Nephron progenitor cell (in vitro differentiated cells): ENCODE data around the gene ZSCAN18.

Source experiments
- DNase-seq: peaks from one replicate; pipeline ENCODE4 v3.0.0; 2021
- H3K27ac Mint-ChIP-seq: 2 replicates; pipeline ENCODE4 v1.8.0; 2021; ENCODE audit warnings: mild to moderate bottlenecking, moderate library complexity, mixed read lengths
- H3K27me3 Mint-ChIP-seq: 2 replicates; pipeline ENCODE4 v1.8.0; 2021; ENCODE audit warnings: mild to moderate bottlenecking, low read depth, mixed read lengths; ENCODE audit not compliant: poor library complexity
- H3K36me3 Mint-ChIP-seq: 2 replicates; pipeline ENCODE4 v1.8.0; 2021; ENCODE audit warnings: low read depth, mixed read lengths
- H3K4me1 Mint-ChIP-seq: 2 replicates; pipeline ENCODE4 v1.8.0; 2021; ENCODE audit warnings: mixed read lengths
- H3K4me3 Mint-ChIP-seq: 2 replicates; pipeline ENCODE4 v1.8.0; 2021; ENCODE audit warnings: mild to moderate bottlenecking, moderate library complexity, mixed read lengths
- H3K9me3 Mint-ChIP-seq: 2 replicates; pipeline ENCODE4 v1.8.0; 2021; ENCODE audit warnings: mild to moderate bottlenecking, moderate library complexity, mixed read lengths
- TF ChIP-seq, protein P1 (sequence below): fragments of 200-600 bp; sonication (generic); IDR thresholded peaks from 2 replicates; pipeline ENCODE4 v1.5.0; 2021; ENCODE audit warnings: antibody characterized with exemption

ZSCAN18 gene

DNA sequence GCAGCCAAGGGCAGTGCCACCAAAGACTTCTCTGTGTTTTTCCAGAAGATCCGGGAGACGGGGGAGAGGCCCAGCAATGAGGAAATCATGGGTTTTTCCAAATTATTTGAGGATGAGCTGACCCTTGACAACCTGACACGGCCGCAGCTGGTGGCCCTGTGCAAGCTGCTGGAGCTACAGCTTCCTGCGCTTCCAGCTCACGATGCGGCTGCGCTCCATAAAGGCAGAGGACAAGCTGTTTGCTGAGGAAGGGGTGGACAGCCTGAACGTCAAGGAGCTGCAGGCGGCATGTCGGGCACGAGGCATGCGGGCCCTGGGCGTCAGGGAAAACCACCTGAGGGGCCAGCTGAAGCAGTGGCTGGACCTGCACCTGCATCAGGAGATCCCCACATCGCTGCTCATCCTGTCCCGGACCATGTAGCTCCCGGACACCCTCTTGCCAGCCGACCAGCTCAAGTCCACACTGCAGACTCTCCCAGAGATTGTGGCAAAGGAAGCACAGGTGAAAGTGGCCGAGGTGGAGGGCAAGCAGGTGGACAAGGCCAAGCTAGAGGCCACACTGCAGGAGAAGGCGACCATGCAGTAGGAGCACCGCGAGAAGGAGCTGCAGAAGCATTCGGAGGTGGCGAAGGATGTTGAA, 52.5 kb downstream of the ZSCAN18 start:
- H3K27me3 Mint-ChIP-seq = peaks cover 19% of the 10 kb centered on the region
- no peak overlapping the region for H3K27ac Mint-ChIP-seq
- H3K4me3 Mint-ChIP-seq = no peak overlapping the region
- DNase-seq = no peak
- peaks cover 5% of the 10 kb centered on the region for H3K36me3 Mint-ChIP-seq
- TF ChIP-seq, protein P1, sequence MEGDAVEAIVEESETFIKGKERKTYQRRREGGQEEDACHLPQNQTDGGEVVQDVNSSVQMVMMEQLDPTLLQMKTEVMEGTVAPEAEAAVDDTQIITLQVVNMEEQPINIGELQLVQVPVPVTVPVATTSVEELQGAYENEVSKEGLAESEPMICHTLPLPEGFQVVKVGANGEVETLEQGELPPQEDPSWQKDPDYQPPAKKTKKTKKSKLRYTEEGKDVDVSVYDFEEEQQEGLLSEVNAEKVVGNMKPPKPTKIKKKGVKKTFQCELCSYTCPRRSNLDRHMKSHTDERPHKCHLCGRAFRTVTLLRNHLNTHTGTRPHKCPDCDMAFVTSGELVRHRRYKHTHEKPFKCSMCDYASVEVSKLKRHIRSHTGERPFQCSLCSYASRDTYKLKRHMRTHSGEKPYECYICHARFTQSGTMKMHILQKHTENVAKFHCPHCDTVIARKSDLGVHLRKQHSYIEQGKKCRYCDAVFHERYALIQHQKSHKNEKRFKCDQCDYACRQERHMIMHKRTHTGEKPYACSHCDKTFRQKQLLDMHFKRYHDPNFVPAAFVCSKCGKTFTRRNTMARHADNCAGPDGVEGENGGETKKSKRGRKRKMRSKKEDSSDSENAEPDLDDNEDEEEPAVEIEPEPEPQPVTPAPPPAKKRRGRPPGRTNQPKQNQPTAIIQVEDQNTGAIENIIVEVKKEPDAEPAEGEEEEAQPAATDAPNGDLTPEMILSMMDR = no peak
- H3K9me3 Mint-ChIP-seq = peaks cover 88% of the 10 kb centered on the region
- H3K4me1 Mint-ChIP-seq = no peaks in the 10 kb centered on the region

DNA sequence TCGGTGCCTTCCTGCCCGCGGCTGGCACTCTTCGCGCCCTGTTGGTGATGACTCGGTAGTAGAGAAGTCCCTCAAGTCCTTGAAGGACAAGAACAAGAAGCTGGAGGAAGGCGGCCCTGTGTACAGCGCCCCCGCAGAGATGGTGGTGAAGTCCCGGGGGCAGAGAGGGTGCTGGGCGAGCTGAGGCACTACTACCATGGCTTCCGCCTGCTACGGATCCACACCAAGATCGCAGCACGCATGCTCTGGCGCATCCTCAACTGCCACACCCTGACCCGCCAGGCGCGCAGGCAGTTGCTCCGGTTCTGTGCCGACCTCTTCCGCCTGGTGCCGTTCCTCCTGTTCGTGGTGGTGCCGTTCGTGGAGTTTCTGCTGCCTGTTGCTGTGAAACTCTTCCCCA, 53.1 kb downstream of the ZSCAN18 start:
- Mint-ChIP-seq H3K27ac (no peak overlapping the region), H3K4me3 (no peak overlapping the region)

DNA sequence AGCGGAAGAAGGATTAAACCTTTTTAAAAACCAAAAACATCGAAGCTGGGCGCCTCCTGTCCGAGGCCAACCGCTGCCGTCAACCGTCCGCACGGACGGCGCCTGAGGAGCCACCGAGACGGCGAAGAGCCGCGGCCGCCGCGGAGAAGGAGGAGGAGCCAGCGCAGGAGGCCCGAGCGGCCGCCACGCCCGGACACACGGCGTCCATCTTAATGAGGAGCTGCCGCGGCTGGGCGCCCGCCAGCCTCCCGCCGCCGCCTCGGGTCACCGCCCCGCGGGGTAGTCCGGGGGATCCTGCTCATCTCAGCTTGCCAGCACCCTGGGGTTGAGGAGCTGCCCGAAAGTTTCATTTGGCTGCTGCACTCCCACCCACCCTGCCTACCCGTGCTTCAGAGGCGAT, 53.6 kb downstream of the ZSCAN18 start:
- H3K4me1 Mint-ChIP-seq = no peaks in the 10 kb centered on the region
- peaks cover 5% of the 10 kb centered on the region for H3K36me3 Mint-ChIP-seq
- H3K4me3 Mint-ChIP-seq = no peak overlapping the region
- peaks cover 19% of the 10 kb centered on the region for H3K27me3 Mint-ChIP-seq
- peaks cover 87% of the 10 kb centered on the region for H3K9me3 Mint-ChIP-seq
- TF ChIP-seq, protein P1 = no peak
- H3K27ac Mint-ChIP-seq = no peak overlapping the region
- DNase-seq = no peak

More for the DNA sequence above, 53.1 kb downstream of the ZSCAN18 start:
- H3K36me3 Mint-ChIP-seq = peaks cover 5% of the 10 kb centered on the region
- no peak for DNase-seq
- peaks cover 91% of the 10 kb centered on the region for H3K9me3 Mint-ChIP-seq
- no peaks in the 10 kb centered on the region for H3K4me1 Mint-ChIP-seq
- H3K27me3 Mint-ChIP-seq = peaks cover 19% of the 10 kb centered on the region
- TF ChIP-seq, protein P1 = no peak

DNA sequence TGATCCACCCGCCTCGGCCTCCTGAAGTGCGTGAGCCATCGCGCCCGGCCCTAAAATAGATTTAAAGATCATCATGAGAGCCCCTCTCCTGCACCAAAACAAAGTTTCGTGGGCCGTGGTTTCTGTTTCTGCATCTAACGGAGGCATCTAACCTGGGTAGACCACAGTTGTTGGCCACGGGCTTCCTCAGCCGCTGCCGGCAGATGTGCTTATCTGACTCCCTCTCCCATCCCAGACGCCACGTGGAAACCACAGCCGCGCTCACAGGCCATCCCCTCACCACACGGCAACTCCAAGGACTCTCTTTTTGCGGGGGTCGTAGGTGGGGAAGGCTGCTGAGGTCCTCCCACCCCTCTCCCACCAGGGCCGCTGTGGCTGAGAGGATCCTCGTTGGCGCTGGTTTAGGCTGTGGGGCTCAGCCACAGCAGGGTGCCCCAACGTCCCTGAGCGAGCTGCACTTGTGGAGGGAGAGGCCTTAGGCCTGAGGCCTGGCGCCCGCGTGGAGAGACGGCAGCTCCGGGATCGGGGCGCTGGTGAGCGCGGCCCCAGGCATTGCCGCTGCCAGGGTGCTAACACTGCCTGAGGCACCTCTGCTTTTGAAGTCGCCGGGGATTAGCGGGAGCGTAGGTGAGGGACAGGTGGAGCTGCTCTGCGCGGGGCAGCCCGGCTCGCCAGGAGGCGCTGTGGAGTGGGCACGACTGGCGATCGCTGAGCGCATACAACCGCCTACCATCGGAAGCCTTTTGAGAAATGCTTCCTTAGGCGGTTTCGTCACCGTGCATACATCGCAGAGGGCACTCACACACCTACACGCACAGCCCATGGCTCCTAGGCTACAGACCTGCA, 55.3 kb downstream of the ZSCAN18 start:
- H3K4me1 Mint-ChIP-seq = peaks cover 8% of the 10 kb centered on the region
- H3K27me3 Mint-ChIP-seq = peaks cover 23% of the 10 kb centered on the region
- peaks cover 86% of the 10 kb centered on the region for H3K9me3 Mint-ChIP-seq
- peaks cover 10% of the 10 kb centered on the region for H3K36me3 Mint-ChIP-seq
- no peak overlapping the region for H3K27ac Mint-ChIP-seq
- H3K4me3 Mint-ChIP-seq = no peak overlapping the region
- DNase-seq = no peak
- TF ChIP-seq, protein P1 = no peak

DNA sequence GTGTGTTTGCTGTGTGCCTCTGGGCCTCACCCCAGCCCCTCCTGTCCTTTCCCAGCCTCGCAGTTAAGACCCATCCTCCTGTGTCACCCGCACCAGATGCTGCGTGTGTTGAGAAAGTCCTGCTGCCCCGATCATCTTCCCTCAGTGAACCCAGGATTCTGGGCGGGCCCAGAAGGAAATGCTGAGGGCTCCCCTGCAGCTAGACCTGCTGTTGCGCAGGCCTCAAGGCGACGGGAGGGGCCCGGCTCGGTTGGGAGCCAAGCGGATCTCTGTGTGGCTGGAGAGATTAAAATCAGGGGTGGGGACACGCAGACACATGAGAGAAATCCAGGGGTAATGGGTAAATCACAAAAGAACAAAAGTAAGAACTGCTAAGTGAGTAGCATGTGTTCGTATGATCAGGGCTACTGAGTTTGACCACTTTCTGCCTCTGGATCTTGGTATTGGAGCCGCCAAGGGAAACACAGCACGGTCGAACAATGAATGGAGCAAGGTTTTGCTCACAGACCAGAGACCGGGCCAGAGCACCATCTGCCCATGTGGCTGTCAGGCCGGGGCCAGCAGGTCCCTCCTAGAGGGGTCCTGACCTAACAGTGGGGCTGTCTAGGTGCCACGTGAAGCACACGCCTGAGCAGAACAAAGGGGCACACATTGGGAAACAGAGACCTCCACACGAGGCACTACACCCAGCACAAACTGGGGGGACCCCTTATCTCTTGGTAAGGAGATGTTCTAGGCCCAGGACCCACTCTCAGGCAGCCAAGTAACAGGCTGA, 57.1 kb downstream of the ZSCAN18 start:
- H3K27ac Mint-ChIP-seq = no peak overlapping the region
- peaks cover 22% of the 10 kb centered on the region for H3K36me3 Mint-ChIP-seq
- peaks cover 8% of the 10 kb centered on the region for H3K4me1 Mint-ChIP-seq
- DNase-seq = no peak
- TF ChIP-seq, protein P1 = no peak
- H3K4me3 Mint-ChIP-seq = no peak overlapping the region
- peaks cover 87% of the 10 kb centered on the region for H3K9me3 Mint-ChIP-seq
- H3K27me3 Mint-ChIP-seq = peaks cover 23% of the 10 kb centered on the region
